Esophagus squamous epithelium (tissue), 4 donors: Measurements from ENCODE around the gene TMEM63C.

Experiments used
- CTCF ChIP-seq, 6 experiments: fragments of 450-650 bp in 4 of 6; fragments of 200-600 bp in 2 of 6; sonication (generic) in 2 of 6; IDR thresholded peaks; one replicate each; pipeline ENCODE4 v1.5.1; 2016 to 2019; ENCODE audit warnings: antibody characterized with exemption in 6 of 6, mild to moderate bottlenecking in 4 of 6, moderate library complexity in 4 of 6
- POLR2A ChIP-seq, 4 donors: fragments of 450-650 bp; IDR thresholded peaks; one replicate each; pipeline ENCODE4 v1.6.1; 2017; ENCODE audit warnings: antibody characterized with exemption in 4 of 4, mild to moderate bottlenecking in 4 of 4, moderate library complexity in 3 of 4

- TF ChIP-seq POLR2A (IDR thresholded peaks at IDR 0.05) = no peak
- TF ChIP-seq CTCF (IDR thresholded peaks at IDR 0.05) = no peak
Observed at GRCh38 chr14:77158882-77159255, 22.7 kb upstream of the TMEM63C start.
